ENCODE data around the gene C6orf62. TPM values are rescaled to one million over a fixed set of nuclear protein-coding genes. Genes with fewer than 3 reads are reported as not detected.
"Not testable (repeated sequence)": the region's sequence is repeated elsewhere in the genome, so short reads cannot be mapped to it uniquely, and the experiment has no call there.

The C6orf62 gene
- total and polyA plus RNA-seq, 2 of the 4 experiments (the other 2 are of a cell fraction), result 47.5 to 50.7 TPM

- H3K14ac ChIP-seq (replicated peaks; ENCODE audit: low read depth, low read length); H3K27me3 ChIP-seq (ENCODE audit: control insufficient read depth, insufficient read depth, low read length); H2AFZ ChIP-seq (replicated peaks; ENCODE audit: low read length, poor library complexity); H3K18ac ChIP-seq (ENCODE audit: low read depth, low read length); H3K79me1 ChIP-seq (ENCODE audit: low read depth in 1 of 2, low read length in 2 of 2); H3K56ac ChIP-seq (ENCODE audit: extremely low read depth, insufficient read depth, low read length); H4K20me1 ChIP-seq (ENCODE audit: insufficient read depth, low read length); H3K27ac ChIP-seq (ENCODE audit: insufficient read depth, low read length); H2AK5ac ChIP-seq (ENCODE audit: low read depth, low read length); H4K91ac ChIP-seq (ENCODE audit: insufficient read depth, low read depth, low read length); H3K9ac ChIP-seq (ENCODE audit: low read depth, low read length); H2BK120ac ChIP-seq (ENCODE audit: low read depth, low read length); intact Hi-C loops (cut with micrococcal nuclease); H3K4ac ChIP-seq (ENCODE audit: low read depth, low read length); H3K4me2 ChIP-seq (ENCODE audit: low read depth, low read length); H3K23ac ChIP-seq (ENCODE audit: low read depth, low read length); H4K8ac ChIP-seq (ENCODE audit: low read depth in 2 of 2, low read length in 2 of 2); CTCF ChIA-PET; H2AK9ac ChIP-seq (replicated peaks; ENCODE audit: low read depth, low read length, poor library complexity); H3K4me3 ChIP-seq (ENCODE audit: insufficient read depth, low read depth, low read length); H3K4me1 ChIP-seq (ENCODE audit: control insufficient read depth, insufficient read depth, low read length); H2BK15ac ChIP-seq (ENCODE audit: low read depth, low read length); ATAC-seq (ENCODE audit: low read depth); POLR2A ChIA-PET (ENCODE audit: unreplicated experiment); H2BK20ac ChIP-seq (ENCODE audit: low read depth, low read length); in situ Hi-C loops (cut with MboI; ENCODE audit: low sequenced_read_pairs); dilution Hi-C loops (cut with HindIII; ENCODE audit: low sequenced_read_pairs, unreplicated experiment); H4K5ac ChIP-seq (ENCODE audit: low read depth, low read length); H2BK5ac ChIP-seq (ENCODE audit: low read depth, low read length, poor library complexity, severe bottlenecking); H3K9me1 ChIP-seq (ENCODE audit: insufficient read depth, low read length); H3K36me3 ChIP-seq (ENCODE audit: control insufficient read depth, insufficient read depth, low read length); DNase-seq; H3K9me3 ChIP-seq (ENCODE audit: control insufficient read depth, insufficient read depth, low read length); BruUV-seq (replicated peaks): not testable (repeated sequence)
- WGBS, 2 experiments (ENCODE audit: extremely low coverage in 2 of 2, insufficient read length in 1 of 2), result 50% methylated on average over 5 of the region's 6 CpGs; no CpG with 5 or more reads in 1 of the 2 experiments
Measured at GRCh38 chr6:24731456-24732134, 12.6 kb upstream of the C6orf62 start.

GRCh38 chr6:24730653-24731052 is 11.7 kb upstream of the C6orf62 start:
- H3K23ac ChIP-seq (ENCODE audit: low read depth, low read length); CTCF ChIA-PET; H2AFZ ChIP-seq (replicated peaks; ENCODE audit: low read length, poor library complexity); H3K4me1 ChIP-seq (ENCODE audit: control insufficient read depth, insufficient read depth, low read length); dilution Hi-C loops (cut with HindIII; ENCODE audit: low sequenced_read_pairs, unreplicated experiment); H3K9ac ChIP-seq (ENCODE audit: low read depth, low read length); POLR2A ChIA-PET (ENCODE audit: unreplicated experiment); H4K8ac ChIP-seq (ENCODE audit: low read depth in 2 of 2, low read length in 2 of 2); ATAC-seq (ENCODE audit: low read depth); H3K14ac ChIP-seq (replicated peaks; ENCODE audit: low read depth, low read length); DNase-seq; in situ Hi-C loops (cut with MboI; ENCODE audit: low sequenced_read_pairs); H3K4me3 ChIP-seq (ENCODE audit: insufficient read depth, low read depth, low read length); H3K4ac ChIP-seq (ENCODE audit: low read depth, low read length); H3K18ac ChIP-seq (ENCODE audit: low read depth, low read length); H3K56ac ChIP-seq (ENCODE audit: extremely low read depth, insufficient read depth, low read length); H2BK5ac ChIP-seq (ENCODE audit: low read depth, low read length, poor library complexity, severe bottlenecking); H2BK20ac ChIP-seq (ENCODE audit: low read depth, low read length); intact Hi-C loops (cut with micrococcal nuclease); H4K91ac ChIP-seq (ENCODE audit: insufficient read depth, low read depth, low read length); H3K4me2 ChIP-seq (ENCODE audit: low read depth, low read length); H3K27me3 ChIP-seq (ENCODE audit: control insufficient read depth, insufficient read depth, low read length); H2BK120ac ChIP-seq (ENCODE audit: low read depth, low read length); H3K27ac ChIP-seq (ENCODE audit: insufficient read depth, low read length); H4K20me1 ChIP-seq (ENCODE audit: insufficient read depth, low read length); H3K9me1 ChIP-seq (ENCODE audit: insufficient read depth, low read length); H3K36me3 ChIP-seq (ENCODE audit: control insufficient read depth, insufficient read depth, low read length); H3K79me1 ChIP-seq (ENCODE audit: low read depth in 1 of 2, low read length in 2 of 2); H4K5ac ChIP-seq (ENCODE audit: low read depth, low read length); H2BK15ac ChIP-seq (ENCODE audit: low read depth, low read length); H3K9me3 ChIP-seq (ENCODE audit: control insufficient read depth, insufficient read depth, low read length); H2AK5ac ChIP-seq (ENCODE audit: low read depth, low read length); BruUV-seq (replicated peaks); H2AK9ac ChIP-seq (replicated peaks; ENCODE audit: low read depth, low read length, poor library complexity): not testable (repeated sequence)
- 100% methylated on average over 2 of the region's 3 CpGs; no CpG with 5 or more reads in 1 of the 2 experiments for WGBS, 2 experiments (ENCODE audit: extremely low coverage in 2 of 2, insufficient read length in 1 of 2)

Data from IMR-90 (cell line).